Activated CD4-positive, alpha-beta T cell treated with anti-CD3 and anti-CD28 coated beads for 24 hours (primary cell): Measurements from ENCODE around the gene ITPRID2.

ENCODE experiments used
- DNase-seq, 2 donors: peaks; one replicate each; pipeline ENCODE4 v3.0.0-alpha.2; 2020; ENCODE audit warnings: low read depth in 2 of 2

The ITPRID2 gene

DNA sequence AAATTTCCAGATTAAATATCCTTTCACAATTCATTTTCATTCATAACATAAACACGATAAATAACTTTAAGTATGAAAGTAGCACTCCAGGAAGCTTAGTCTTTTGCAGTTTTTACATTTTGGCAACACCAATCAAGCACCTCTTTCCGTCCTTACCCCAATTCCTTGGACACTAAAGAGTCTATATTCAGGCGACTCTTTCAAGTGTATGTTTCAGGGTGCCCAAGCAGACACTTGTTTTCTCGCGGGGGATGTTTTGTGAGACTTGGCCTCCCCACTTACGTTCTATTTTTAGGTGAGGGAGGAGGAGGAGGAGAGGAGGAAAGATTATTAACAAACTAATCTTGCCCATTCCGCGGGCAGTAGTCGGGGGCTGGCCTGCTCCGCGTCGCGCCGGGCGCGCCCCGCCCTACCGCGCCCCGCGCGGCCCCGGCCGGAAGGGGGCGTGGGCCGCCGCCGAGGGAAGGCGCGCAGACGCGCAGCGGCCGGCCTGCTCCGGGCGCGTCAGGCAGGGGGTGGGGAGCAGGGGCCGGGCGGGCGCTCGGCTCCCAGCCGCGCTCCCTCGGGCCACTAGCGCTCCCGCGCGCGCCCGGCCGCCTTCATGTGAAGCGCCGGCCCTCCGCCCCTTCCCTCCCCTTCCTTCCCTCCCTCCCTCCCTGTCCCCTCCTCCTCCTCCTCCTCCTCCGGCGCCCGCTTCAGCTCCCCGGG, at the start of gene ITPRID2:
ITPRID2 (plus strand) TSS at position 473 of the 708 bp plus-strand sequence. CDS start 337 bp downstream, outside the sequence.
- peak; percentile 37 to 59 for DNase-seq

DNA sequence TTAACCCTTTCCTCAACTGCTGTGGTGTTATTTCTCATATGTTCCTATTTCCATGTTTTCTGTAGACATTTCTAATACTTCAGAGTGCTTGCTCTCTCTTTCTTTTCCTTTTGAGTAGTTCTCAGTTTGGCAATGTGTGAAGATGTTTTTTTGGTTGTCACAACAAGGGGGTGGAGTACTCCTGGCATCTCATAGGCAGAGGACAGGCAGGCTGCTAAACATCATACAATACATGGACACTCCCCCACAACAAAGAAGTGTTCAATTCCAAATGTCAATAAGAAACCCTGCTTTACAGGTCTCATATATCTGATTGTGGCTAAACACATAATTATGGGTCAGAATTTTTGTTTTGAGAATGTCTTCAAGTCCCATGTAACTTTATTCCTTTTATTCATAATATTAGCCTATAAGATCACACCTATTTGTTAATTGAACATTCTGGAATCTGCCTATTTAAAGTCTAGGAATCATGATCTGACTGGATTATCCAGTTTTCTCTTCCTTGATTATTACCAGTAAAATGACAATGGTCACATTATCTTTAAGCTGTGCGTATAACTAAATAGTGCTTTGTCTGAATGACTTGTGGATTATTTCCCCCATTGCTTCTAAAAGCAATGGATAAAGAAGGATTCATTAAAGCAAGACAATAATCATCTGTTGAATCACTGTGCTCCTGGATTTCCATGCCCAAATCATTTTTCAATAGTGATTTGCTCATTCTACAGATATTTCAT, 46.8 kb upstream of the ITPRID2 start:
- DNase-seq: no peak

GRCh38 chr2:181846399-181847197, 44.9 kb upstream of the ITPRID2 start:
- DNase-seq: no peak

GRCh38 chr2:181847198-181847556, 44.4 kb upstream of the ITPRID2 start:
- DNase-seq: no peak

GRCh38 chr2:181847702-181848101, 43.8 kb upstream of the ITPRID2 start:
- DNase-seq: no peak

GRCh38 chr2:181848261-181848886, 43.2 kb upstream of the ITPRID2 start:
- DNase-seq: no peak

DNA sequence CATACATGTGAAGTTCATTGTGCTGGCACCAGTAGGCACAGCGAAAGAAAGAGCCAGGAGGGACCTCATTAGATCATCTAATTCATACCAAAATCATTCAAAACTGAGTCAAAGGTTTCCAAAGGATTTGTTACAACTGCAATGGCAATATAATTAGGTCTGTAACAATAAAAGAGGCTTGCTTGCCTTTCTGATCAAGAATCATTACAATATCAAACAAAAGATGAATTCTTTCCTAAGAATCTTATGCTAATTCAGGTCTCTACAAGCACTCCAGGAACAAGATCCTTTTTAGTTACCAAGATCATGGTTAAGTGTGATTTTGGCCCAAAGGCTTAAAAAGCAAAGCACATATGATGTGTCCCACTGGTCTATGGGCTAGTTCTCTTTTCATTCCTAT, 41.9 kb upstream of the ITPRID2 start:
- no peak for DNase-seq

- DNase-seq: no peak
Measured at GRCh38 chr2:181850936-181851560, 40.5 kb upstream of the ITPRID2 start.

DNA sequence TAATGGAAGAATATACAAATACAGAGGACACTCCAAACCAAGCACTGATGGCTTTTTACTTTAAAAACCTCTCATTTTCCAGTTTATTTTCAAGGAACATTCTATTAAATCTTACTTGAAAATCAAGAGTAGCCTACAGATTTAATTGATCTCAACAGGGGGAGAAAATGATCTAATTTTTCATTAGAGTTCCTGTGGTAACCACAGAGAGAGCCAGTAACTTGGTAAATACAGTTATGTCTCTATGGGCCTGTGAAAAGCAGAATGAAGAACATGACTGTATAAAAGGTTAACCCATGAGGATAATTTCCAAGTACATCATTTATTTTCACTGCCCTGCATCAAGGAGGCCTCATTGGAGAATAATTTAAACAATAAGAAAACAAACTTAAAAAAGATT, 39.8 kb upstream of the ITPRID2 start:
- DNase-seq: no peak

DNA sequence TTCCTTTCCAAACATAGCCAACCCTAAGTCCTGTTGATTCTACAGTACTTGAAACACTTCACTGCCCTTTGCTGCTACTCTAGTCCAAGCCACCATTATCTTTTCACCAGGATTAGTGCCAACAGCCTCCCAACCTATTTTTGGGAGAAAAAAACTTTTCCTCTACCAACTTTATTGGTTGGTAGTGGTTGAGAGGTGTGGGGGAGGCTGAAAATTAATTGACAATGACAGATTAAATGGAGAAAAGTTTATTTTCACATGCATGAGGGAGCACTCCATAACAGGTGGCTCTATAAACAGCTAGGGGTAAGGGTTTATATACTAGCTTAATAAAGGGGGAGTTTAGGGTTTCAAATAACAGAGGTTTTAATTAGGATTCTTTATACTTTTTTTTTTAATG, 37.8 kb upstream of the ITPRID2 start:
- no peak for DNase-seq

- no peak for DNase-seq
Measured at GRCh38 chr2:181857483-181857882, 34.0 kb upstream of the ITPRID2 start.

DNA sequence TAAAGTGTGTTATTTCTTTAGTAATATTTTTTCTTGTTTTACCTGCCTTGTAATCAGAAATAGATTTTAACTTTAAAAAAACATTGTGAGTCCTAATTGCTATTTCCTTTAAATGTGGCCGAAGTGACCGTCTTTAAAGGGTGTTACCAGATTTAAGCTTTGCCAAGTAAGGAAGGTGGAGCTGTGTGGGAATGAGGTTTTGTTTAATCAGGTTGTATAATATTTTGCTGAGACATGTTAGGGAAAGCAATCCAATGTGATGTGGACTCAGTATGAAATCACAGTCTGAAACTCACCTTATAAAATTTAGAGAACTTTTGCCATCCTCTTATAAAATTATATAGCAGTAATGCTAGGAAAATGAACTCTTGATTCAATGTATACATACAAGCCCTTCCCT, 32.9 kb upstream of the ITPRID2 start:
- no peak for DNase-seq

- DNase-seq: no peak
Measured at GRCh38 chr2:181859123-181859522, 32.4 kb upstream of the ITPRID2 start.

GRCh38 chr2:181859803-181860202, 31.7 kb upstream of the ITPRID2 start:
- DNase-seq: no peak

GRCh38 chr2:181861379-181861778, 30.2 kb upstream of the ITPRID2 start:
- DNase-seq: no peak

DNA sequence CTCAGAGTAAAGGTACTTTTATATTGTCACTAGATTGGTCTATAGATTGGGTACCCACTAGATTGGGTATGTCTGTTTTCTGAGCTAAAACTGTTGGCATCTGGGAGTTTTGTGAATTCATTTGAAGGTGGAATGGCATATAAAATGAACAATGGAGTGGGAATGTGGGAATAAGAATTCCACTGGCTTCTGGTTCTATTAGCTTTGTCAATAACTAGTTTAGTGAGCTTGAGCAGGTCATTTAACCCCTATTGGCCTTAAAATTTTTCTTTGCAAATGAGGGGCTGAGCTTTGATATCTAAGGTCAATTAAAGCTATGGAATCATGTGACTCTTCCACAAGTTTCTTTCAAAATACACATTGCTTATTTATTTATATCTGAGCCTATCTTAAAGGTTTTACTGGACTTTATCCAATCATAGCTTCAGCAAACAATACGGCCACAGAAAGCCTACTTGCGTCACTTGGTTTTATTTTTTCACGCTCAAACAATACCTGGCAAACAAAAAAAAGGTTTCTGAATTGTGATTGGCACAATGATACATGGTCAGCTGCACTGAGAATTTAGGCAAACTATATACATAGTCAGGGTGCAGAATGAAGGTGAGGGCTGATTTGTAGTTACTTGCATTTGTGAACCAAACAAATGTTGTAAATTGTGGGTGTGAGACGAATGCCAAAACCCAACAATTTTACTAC, 28.8 kb upstream of the ITPRID2 start:
- DNase-seq: no peak

GRCh38 chr2:181872178-181872577, 19.4 kb upstream of the ITPRID2 start:
- DNase-seq: no peak

DNA sequence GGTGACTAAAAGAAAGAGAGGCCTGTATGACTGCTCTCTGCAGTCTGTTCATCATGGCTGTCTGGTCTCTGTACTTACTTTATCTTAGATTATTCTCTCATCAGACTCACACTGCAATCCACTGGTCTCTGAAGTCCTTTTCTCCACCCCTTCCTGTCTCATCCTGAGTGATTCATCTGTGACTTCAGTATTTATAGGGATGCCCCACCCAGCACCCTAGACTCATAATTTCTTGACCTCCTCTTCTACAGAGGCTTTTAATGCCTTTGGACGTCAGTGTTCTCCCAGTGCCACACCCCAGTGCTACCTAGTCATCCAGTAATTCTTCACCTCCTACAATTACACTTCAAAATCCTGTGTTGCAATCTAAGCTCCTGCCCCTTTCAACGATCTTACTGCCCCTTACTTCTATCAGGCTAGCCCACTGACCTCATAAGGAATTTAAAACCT, 14.9 kb upstream of the ITPRID2 start:
- DNase-seq: no peak

- DNase-seq: no peak
Measured at GRCh38 chr2:181877181-181877664, 14.3 kb upstream of the ITPRID2 start.

DNA sequence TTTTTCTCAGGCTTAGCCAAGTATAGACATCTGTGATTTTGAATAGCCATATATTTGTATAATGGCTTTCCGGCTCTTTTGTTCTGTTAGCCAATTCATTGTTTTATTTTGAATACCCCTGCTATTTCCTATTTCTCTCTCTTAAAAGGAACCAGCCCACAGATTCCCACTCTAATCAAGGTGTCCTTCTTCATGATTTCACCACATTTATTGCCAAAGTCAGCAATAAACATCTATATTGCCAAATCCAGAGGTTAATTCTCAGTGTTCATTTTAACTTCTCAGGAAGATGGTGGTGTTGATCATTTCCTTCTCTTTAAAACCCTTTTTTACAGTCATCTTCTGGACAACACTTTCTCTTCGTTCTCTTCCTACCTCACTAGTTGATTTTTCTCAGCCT, 13.1 kb upstream of the ITPRID2 start:
- DNase-seq: no peak

DNA sequence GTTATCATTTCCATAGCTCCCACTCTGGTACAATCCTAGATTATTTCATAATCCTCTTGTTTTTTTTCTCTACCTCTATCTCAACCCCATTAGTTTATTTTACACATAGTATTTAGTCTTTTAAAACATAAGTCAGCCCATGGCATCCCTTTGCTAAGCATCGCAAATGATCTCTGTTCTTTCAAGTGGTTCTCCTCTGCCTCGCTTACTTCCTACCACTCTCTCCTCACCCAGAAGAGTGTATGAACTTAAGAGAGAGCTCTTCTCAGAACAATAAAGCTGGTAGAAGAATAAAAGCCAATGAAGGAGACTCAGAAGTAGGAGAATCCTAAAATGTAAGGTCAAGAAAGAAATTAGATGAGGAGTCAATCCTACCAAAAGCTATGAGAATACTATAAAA, 12.2 kb upstream of the ITPRID2 start:
- no peak for DNase-seq
